ENCODE data around the gene FNBP1. TPM values are rescaled to one million over a fixed set of nuclear protein-coding genes. Genes with fewer than 3 reads are reported as not detected.

The FNBP1 gene
- total and polyA plus RNA-seq, 2 of the 8 experiments (the other 6 are each of a cell fraction or from before 2014, with no cell fraction given), result 7.2 to 40.9 TPM

DNA sequence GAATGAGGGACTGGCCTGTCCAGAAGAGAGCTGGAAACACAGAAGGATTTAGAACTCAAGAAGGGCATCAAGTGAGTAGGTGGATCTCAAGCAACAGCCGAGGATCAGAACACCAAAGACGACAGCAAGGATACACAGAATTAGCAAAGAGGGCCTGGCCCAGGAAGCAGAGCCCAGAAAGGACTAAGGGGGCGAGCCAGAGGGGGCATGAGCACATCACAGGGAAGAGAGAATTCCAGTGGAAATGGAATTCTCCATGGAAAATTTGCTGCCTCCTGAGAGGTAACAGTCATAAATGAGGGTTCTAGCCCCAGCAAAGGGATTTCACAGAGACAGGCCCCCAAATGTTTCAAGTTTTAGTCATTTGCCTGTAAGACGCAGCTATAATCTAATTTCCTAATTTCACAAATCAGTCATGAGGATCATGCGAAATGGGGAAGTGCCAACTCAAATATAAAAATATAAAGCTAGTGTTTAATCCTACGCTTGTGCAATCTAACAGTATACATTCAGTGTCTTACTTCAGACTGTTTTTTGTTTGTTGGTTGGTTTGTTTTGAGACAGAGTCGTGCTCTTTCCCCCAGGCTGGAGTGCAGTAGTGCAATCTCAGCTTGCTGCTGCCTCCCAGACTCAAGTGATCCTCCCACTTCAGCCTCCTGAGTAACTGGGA, 46.7 kb downstream of the FNBP1 start (continued):
- TF ChIP-seq TEAD4 (IDR thresholded peaks at IDR 0.05; ENCODE audit: low read depth, low read length), result no peak
- TF ChIP-seq KDM1A (IDR thresholded peaks at IDR 0.05; ENCODE audit: borderline replicate concordance, low read length), result no peak
- no peak for TF ChIP-seq GABPA (IDR thresholded peaks at IDR 0.05; ENCODE audit: borderline replicate concordance, insufficient read depth, low read length)
- no peak for TF ChIP-seq POU5F1 (IDR thresholded peaks at IDR 0.05; ENCODE audit: low read depth, low read length)
- no peak for TF ChIP-seq HDAC2 (IDR thresholded peaks at IDR 0.05; ENCODE audit: borderline replicate concordance in 1 of 2, low read depth in 2 of 2, low read length in 2 of 2)
- no peak for TF ChIP-seq SAP30 (IDR thresholded peaks at IDR 0.05; ENCODE audit: insufficient read depth, insufficient replicate concordance, low read length)
- no peak for TF ChIP-seq TAF1 (IDR thresholded peaks at IDR 0.05; ENCODE audit: low read depth, low read length)
- TF ChIP-seq PHF8 (conservative IDR thresholded peaks at IDR 0.05; ENCODE audit: low read depth, low read length), result no peak
- TF ChIP-seq POLR2A (IDR thresholded peaks at IDR 0.05; ENCODE audit: control extremely low read depth in 1 of 2, low read depth in 2 of 2, low read length in 2 of 2), result no peak
